Epithelial cell of alveolus of lung (primary cell): ENCODE data around the gene SYMPK. TPM values are rescaled to one million over a fixed set of nuclear protein-coding genes. Genes with fewer than 3 reads are reported as not detected.

Experiments used
- total RNA-seq: library from RNA; depleted of rRNA; stranded (reverse); fragments of >200 nt; gene quantifications from 2 replicates; pipeline ENCODE4 v1.2.1, GENCODE V29; 2015

SYMPK gene
- total RNA-seq = 28.1 and 34.9 TPM in 2 replicates

DNA sequence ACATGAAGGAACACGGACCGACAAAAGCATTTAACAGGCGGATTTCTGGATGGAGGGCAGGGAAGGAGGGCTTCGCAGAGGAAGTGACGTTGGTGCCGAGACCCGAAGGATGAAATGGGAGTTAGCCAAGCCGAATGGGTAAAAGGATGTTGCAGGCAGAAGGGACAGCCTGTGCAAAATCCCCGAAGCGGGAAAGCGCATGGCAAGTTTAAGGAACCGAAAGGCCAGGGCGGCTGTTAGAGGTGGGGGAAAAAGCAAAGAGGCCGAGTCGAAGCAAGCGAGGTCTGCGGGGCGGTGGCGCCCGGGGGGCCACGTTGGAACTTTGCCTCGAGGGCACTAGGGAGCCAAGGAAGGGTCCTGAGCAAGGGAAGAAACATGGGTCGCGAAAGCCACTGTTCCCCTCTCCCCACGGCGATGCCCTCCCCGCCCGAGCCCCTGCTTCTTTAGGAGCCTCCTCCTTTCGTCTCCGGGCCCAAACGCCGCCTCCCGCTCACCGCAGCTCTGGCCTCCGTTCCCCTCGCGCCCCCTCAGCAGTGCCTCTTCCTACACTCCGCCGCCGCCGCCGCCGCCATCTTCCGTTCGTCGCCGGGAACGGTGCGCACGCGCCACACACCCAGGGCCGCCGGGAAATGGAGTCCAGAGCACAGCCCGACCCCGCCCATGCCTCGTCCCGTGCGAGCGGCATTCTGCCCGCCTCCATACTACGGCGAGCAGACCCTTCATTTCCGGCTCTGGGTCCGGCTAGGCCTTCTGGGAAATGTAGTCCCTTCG is at the start of gene SYMPK:
Gene SYMPK, minus strand, starts transcription at position 584 of the 771 bp plus-strand sequence. CDS start 8,652 bp downstream, outside the sequence.

DNA sequence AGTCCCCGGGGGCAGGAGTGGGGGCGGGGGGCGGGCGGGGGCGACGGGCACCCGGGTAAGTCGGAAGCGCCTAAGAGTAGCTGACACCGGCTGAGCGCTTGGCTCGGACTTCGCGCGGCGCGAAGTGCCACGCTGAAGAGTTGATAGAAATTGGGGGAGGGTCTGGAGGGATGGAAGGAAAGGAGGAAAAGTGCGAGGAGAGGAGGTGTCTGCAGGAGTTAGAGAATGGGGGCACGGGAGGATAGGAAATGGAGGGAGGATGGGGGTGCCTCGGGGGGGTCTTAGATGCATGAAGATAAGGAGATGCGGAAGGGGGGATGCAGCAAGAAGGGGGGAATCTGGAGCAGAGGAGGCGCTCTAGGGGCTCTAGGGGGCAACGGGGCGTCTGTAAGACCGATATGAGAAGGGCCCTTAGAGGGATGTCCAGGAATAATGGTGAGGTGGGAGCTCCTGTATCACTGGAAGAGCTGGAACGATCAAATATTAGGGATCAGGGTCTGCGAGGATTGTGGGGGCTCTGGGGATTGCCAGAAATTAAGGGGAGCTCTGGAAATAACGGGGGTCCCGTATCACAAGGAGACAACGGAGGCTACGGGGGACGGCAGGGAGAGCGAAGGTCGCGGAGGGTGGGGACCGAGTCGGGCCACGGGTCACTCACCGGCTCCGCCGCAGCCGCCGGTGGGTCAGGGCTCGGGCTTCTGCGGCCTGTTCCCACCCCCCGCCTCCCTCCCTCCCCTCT is 39.1 kb upstream of the SYMPK start, which contains the start of gene MYPOP:
Gene MYPOP, minus strand, starts transcription at position 702 of the 739 bp plus-strand sequence. CDS start 840 bp downstream, outside the sequence.

DNA sequence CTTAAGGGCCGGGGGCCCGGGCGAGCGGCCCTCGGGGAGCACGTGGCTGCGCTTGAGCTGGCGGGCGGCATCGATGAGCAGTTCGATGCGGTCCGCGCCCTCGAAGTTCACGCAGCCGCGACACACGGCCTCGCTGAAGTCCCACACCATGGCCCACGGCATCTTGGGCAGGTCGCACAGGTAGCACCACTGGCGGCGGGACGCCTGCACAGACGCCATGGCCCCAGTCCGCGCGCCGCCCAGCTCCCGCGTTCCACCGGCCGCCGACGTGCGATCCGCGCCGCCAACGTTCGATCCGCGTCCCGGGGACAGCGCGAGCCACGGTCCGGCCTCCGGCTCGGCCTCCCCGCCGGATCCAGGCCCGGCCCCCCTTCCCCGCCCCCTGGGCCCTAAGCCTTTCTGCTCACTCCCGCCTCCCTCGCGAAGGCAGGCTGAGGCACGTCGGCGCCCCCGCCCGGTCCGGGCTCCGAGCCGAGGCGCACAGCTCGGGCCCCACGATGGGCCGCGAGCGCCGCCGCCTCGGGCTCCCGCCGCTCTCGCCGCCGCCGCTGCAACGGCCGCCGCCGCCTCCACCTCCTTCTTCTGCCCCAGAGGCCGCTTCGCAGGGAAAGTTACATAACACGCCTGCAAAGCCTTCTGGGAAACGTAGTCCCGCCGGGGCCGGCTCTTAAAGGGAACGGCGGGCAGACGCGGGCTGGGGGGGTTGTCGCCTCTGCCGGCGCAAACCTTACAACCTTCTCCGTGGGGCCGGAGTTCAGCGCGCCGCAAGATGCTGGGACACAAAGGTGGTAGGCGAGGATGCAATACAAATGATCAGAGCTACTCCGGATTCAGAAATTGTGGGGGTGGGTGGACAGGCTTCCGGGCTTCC is 22.8 kb upstream of the SYMPK start, which contains the start of gene IRF2BP1:
Gene IRF2BP1, minus strand, starts transcription at position 586 of the 871 bp plus-strand sequence. Its CDS starts 367 bp downstream, at position 219.

DNA sequence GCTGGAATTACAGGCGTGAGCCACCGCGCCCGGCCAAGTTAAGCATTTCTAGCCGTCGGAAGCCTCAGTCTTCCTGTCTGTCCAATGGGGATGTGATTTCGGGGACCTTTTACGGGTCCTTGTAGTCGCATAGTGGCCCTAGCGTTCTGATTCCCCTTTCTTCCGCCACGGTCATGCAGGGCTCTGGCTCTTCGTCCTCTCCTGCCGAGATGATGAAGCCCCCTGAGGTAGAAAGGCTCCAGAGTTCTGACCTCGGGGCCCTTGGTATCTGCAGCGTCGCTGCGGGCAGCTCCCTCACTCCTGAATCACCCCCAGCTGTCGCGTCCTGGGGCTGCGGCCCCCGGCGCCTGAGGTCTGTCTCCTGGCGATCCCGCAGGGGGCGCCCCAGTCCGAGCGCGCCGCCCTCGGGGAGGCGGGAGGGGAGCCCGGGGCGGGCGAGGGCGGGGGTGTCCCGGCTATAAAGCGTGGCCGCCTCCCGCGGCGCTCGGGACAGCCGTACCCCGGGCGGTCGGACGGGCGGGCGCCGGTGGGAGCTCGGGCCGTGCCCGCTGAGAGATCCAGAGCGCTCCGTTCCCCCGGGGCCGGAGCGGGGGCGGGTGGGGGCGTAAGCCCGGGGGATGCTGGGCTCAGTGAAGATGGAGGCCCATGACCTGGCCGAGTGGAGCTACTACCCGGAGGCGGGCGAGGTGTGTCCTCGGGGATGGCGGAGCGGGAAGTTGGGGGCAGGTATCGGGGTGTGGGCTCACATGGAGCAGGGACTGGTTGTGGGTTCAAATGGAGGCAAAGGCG is 1.1 kb upstream of the SYMPK start, which contains the start of gene FOXA3:
Gene FOXA3, plus strand, starts transcription at position 487 of the 789 bp plus-strand sequence. Its CDS starts 131 bp downstream, at position 618.

DNA sequence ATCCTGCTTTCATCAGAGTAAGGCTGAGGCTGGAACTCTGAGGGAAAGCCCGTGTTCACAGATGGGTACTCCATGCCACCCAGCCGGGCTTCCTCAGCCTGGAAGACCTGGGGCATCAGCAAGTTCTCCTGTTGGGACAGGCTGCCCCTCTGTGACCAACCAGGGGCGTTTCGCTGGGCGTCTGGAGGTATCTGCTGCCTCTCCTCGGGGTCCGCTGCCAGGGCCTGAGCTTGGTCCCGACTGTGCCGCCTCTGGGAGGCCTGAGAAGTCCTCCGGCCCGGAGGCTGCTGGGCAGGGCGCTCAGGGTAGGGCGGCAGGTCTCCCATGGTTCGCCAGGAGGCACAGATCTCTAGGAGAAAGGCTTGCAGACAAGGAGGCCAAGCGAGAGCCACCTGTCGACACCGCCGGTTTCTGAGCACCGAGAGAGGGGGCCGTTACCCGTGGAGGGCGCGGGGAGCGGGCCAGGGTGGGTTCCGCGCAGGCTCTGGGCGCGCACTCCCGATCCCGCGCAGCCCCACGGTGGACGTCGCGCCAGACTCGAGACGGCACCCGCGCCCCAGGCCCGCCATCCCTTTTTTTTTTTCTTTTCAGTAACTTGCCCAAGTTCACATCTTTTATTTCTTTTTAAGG is 48.0 kb downstream of the SYMPK start, which contains the start of gene RSPH6A:
Gene RSPH6A, minus strand, starts transcription at position 458 of the 630 bp plus-strand sequence. Its CDS starts 132 bp downstream, at position 326.

DNA sequence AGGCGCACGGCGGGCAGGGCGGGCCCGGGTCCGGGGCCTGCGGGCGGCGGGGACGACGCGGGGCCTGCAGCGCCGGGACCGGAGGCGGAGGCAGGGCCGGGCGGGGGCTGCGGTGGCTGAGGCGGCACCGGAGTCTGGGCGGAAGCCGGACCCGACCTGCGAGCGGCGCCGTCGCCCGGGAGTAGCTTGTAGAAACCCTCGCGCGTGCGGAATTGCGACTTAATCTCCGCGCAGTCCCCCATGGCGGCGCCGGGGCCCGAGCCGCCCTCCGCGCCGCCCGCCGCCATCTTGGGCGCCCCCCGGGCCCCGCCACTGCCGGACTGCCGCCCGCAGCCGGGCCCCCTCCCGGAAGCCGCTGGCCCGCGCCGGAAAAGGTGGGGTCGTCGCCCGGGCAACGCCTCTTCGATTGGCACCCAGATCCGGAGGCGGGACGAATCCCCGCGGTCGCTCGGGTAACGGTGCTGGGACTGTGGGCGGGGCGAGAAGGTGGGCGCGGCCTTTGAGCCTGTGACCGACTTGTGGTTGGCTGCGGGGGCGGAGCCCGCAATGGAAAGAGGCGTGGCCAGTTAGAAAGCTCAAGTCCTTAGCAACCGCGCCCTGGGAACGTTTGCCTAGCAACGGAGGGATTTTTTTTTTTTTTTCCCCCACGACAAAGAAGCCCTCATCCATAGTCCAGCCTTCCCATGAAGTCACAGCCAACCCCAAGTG is 70.3 kb downstream of the SYMPK start, which contains the start of gene DMWD:
Gene DMWD, minus strand, starts transcription at position 376 of the 708 bp plus-strand sequence. Its CDS starts 89 bp downstream, at position 287.

DNA sequence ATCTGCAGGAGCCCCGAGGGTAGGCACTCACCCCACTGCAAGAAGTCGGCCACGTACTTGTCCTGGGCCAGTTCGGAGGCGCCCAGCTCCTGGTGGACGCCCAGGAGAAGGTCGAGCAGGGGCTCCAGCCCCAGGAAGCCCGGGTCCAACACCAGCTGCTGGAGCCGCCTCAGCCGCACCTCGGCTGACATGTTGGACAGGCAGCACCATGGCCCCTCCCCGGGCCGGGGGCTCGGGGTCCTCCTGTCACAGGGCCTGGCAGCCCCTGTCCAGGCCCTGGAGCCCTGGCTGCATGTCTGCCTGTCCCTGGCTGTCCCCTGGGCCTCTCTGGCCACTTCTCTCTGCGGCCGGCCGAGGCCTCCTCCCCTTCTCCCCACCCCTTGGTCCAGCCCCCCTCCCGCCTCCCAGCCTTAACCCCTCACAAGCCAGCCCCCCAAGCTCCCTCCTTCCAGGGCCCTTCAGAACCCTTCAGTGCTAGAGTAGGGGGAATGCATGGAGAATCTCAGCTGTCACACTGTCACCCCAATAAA is 80.7 kb downstream of the SYMPK start, which contains the start of gene DMPK:
Gene DMPK, minus strand, starts transcription at position 329 of the 530 bp plus-strand sequence. Its CDS starts 138 bp downstream, at position 191.

DNA sequence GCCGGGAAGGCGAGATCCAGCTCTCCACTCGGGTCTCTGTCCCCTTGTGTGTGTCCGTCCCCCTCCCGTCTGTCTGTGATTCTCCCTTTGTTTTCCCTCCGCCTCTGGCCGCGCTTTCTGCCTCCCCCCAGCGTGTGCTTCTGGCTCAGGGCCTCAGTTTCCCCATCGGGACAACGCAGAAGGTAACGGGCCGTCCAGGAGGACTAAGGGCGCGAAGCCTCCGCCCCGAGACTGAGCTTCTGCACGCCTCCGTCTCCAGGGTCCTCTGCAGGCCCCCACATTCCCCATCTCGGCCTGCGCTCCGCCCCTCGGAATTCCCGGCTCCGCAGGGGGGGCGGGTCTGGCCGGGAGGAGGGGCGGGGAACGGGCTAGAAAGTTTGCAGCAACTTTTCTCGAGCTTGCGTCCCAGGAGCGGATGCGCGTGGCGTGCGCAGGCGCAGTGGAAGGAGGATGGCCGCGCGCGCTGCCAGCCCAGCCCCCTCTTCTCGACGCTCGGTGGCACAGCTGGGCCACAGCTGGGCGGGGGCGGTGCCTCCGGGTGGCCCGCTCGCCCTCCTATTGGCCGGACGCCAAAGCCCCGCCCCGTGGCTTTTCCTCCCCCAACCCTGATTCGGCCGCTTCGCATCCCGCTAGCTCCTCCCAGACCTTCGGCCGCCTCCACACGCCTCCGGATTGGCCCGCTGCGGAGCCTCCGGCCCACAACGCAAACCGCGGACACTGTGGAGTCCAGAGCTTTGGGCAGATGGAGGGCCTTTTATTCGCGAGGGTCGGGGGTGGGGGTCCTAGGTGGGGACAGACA is 93.8 kb downstream of the SYMPK start, which contains the start of gene SIX5:
Gene SIX5, minus strand, starts transcription at position 269 of the 799 bp plus-strand sequence. CDS start 408 bp downstream, outside the sequence.

Other genes starting within 250 kb of the SYMPK start
- gene EML2, start 223.8 kb downstream of the SYMPK start, total RNA-seq = 12.9 and 24.5 TPM in 2 replicates
- gene GIPR, start 194.9 kb downstream of the SYMPK start, total RNA-seq = 1.7 TPM in 1 of 2 replicates, not detected in the other
- 274 and 363 TPM in 2 replicates for gene SNRPD2, start 171.2 kb downstream of the SYMPK start, total RNA-seq
- gene QPCTL, start 170.5 kb downstream of the SYMPK start, total RNA-seq = 13.1 and 17.5 TPM in 2 replicates
- 11.3 and 12.8 TPM in 2 replicates for gene FBXO46, start 132.3 kb downstream of the SYMPK start, total RNA-seq
- 0.13 TPM in 1 of 2 replicates, not detected in the other for gene MEIOSIN, start 129.7 kb downstream of the SYMPK start, total RNA-seq
- 14.9 and 22.0 TPM in 2 replicates for gene SIX5, start 93.9 kb downstream of the SYMPK start, total RNA-seq
- 7.9 and 33.5 TPM in 2 replicates for gene DMPK, start 80.7 kb downstream of the SYMPK start, total RNA-seq
- gene DMWD, start 70.3 kb downstream of the SYMPK start, total RNA-seq = 28.7 and 32.5 TPM in 2 replicates
- gene RSPH6A, start 47.8 kb downstream of the SYMPK start, total RNA-seq = 0.08 TPM in 1 of 2 replicates, not detected in the other
- 0.13 TPM in 1 of 2 replicates, not detected in the other for gene FOXA3, start 1.2 kb upstream of the SYMPK start, total RNA-seq
- gene IRF2BP1, start 23.0 kb upstream of the SYMPK start, total RNA-seq = 36.7 and 38.0 TPM in 2 replicates
- gene MYPOP, start 39.5 kb upstream of the SYMPK start, total RNA-seq = 1.8 and 6.8 TPM in 2 replicates
- not detected in 2 replicates for gene NANOS2, start 51.6 kb upstream of the SYMPK start, total RNA-seq
- under 0.01 and 0.24 TPM in 2 replicates for gene NOVA2, start 110.7 kb upstream of the SYMPK start, total RNA-seq
- gene CCDC61, start 132.3 kb upstream of the SYMPK start, total RNA-seq = 9.8 and 11.8 TPM in 2 replicates
- gene PGLYRP1, start 159.9 kb upstream of the SYMPK start, total RNA-seq = not detected in 2 replicates
- gene IGFL4, start 177.9 kb upstream of the SYMPK start, total RNA-seq = not detected in 2 replicates